HCT116 (cell line): ENCODE measurements around the gene CHTF8.

Source experiments
- CEBPB ChIP-seq: IDR thresholded peaks from 2 replicates; pipeline ENCODE4 v1.6.1; 2012; ENCODE audit warnings: low read depth
- CTCF ChIP-seq, 3 experiments: fragments of 200-600 bp in 1 of 3; sonication (generic) in 1 of 3; IDR thresholded peaks in 2 of 3; conservative IDR thresholded peaks in 1 of 3; 2 replicates each; pipeline ENCODE4 v1.5.1; 2012 to 2017; ENCODE audit warnings: low read depth in 2 of 3, low read length in 2 of 3, antibody characterized with exemption in 1 of 3, borderline replicate concordance in 1 of 3, control low read depth in 1 of 3, mild to moderate bottlenecking in 1 of 3, mixed read lengths in 1 of 3, mixed run types in 1 of 3, moderate library complexity in 1 of 3; ENCODE audit not compliant: insufficient read depth in 1 of 3
- EGR1 ChIP-seq: IDR thresholded peaks from 2 replicates; pipeline ENCODE4 v1.6.1; 2012; ENCODE audit warnings: low read depth
- EZH2 ChIP-seq: fragments of 200-600 bp; sonication (generic); IDR thresholded peaks from 2 replicates; pipeline ENCODE4 v1.6.1; 2017; ENCODE audit warnings: antibody characterized with exemption, mixed run types
- MAX ChIP-seq: IDR thresholded peaks from 2 replicates; pipeline ENCODE4 v1.6.1; 2012
- POLR2A ChIP-seq: IDR thresholded peaks from 2 replicates; pipeline ENCODE4 v1.7.0; 2011; ENCODE audit warnings: borderline replicate concordance; ENCODE audit not compliant: insufficient read depth, insufficient read length; ENCODE audit errors: extremely low read depth
- POLR2AphosphoS5 ChIP-seq: IDR thresholded peaks from 2 replicates; pipeline ENCODE4 v1.6.1; 2011; ENCODE audit warnings: mild to moderate bottlenecking, low read depth, low read length, moderate library complexity
- RAD21 ChIP-seq: IDR thresholded peaks from 2 replicates; pipeline ENCODE4 v1.6.1; 2012; ENCODE audit warnings: low read depth, mild to moderate bottlenecking
- REST ChIP-seq: IDR thresholded peaks from 2 replicates; pipeline ENCODE4 v1.6.1; 2012; ENCODE audit warnings: low read depth
- SIN3A ChIP-seq: IDR thresholded peaks from 2 replicates; pipeline ENCODE4 v1.6.1; 2012; ENCODE audit warnings: low read depth
- SP1 ChIP-seq: IDR thresholded peaks from 2 replicates; pipeline ENCODE4 v1.6.1; 2012; ENCODE audit warnings: low read depth
- SRF ChIP-seq: IDR thresholded peaks from 2 replicates; pipeline ENCODE4 v1.6.1; 2012; ENCODE audit warnings: low read depth
- TCF7L2 ChIP-seq: IDR thresholded peaks from 2 replicates; pipeline ENCODE4 v1.7.0; 2011; ENCODE audit warnings: borderline replicate concordance, inconsistent platforms; ENCODE audit not compliant: insufficient read depth, insufficient read length; ENCODE audit errors: extremely low read depth
- YY1 ChIP-seq: IDR thresholded peaks from 2 replicates; pipeline ENCODE4 v1.6.1; 2011; ENCODE audit warnings: low read length, low read depth, moderate library complexity, mild to moderate bottlenecking; ENCODE audit not compliant: insufficient replicate concordance; ENCODE audit errors: extremely low read depth

- TF ChIP-seq POLR2AphosphoS5 = no peak
- TF ChIP-seq CTCF (IDR thresholded peaks at IDR 0.05 in 2 of 3, conservative IDR thresholded peaks at IDR 0.05 in 1 of 3; ENCODE audit: borderline replicate concordance in 1 of 3, insufficient read depth in 1 of 3, low read depth in 2 of 3, low read length in 2 of 3) = no peak
- TF ChIP-seq POLR2A = no peak
- TF ChIP-seq SRF = no peak
- no peak for TF ChIP-seq YY1
- no peak for TF ChIP-seq SP1
- TF ChIP-seq EZH2 = no peak
- no peak for TF ChIP-seq MAX
- TF ChIP-seq SIN3A = no peak
- TF ChIP-seq REST = no peak
- TF ChIP-seq TCF7L2 = no peak
- no peak for TF ChIP-seq EGR1
- TF ChIP-seq CEBPB = no peak
- TF ChIP-seq RAD21 = no peak
Measured at GRCh38 chr16:69160192-69160591, 27.8 kb upstream of the CHTF8 start.
